Hematopoietic multipotent progenitor cell treated with erythropoietin and hydrocortisone succinate and interleukin-3 and kit ligand, for 4 days (in vitro differentiated cells): ENCODE measurements around the gene IL21R.

Experiments
- DNase-seq: peaks from one replicate; pipeline ENCODE4 v3.0.0-alpha.2; 2015

Gene IL21R

DNA sequence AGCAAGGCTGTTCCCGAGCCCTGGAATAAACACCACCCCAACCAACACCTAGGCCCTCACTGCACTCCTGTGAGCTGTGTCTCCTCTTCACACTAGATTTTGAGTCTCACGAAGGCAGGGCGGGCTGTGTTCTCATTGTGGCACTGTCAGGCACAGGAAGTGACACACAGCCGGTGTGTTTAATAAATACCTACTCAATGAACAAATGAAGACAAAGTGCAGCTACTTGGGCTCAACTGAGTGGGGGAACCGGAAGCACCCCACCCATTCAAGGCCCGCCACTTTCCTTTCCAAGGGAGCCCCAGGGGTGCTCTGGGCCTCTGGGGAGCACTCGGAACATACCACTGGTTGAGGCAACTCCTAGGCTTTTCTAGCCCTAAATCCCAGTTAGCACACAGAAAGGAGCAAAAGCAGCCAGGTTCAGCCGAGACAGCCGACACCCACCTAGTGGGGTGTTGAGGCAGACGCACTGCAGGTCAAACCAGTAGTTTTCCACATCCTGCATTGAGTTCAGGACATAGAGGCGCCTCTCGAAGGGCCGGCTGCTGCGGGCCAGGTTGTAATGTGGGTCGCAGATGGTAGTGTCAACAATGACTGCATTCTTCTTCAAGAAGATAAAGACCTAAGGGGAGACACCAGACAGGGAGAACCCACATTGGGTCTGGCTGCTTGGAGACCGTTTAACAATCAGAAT lies 90.1 kb downstream of the IL21R start:
- no peak for DNase-seq

- DNase-seq: no peak
These were observed 90.6 kb downstream of the IL21R start for GRCh38 chr16:27492588-27492979.

DNA sequence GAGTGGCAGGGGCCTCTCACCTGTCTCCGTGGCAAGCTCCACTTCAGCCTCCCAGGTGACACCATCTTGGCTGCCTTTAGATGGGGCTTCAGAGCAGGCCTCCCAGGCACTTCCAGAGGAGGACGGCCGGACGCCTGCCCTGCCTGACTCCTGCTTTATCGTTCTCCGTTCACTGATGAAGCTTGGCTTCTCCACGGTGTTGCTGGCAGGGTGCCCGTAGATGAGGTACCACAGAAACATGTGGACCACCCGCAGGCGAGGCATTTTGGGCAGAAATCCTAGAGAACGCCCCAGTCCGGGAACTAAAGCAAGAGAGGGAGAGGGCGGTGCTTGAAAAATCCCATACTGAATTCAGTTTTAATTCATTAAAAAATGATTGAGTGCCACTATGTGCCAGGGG lies 93.2 kb downstream of the IL21R start:
- no peak for DNase-seq

DNA sequence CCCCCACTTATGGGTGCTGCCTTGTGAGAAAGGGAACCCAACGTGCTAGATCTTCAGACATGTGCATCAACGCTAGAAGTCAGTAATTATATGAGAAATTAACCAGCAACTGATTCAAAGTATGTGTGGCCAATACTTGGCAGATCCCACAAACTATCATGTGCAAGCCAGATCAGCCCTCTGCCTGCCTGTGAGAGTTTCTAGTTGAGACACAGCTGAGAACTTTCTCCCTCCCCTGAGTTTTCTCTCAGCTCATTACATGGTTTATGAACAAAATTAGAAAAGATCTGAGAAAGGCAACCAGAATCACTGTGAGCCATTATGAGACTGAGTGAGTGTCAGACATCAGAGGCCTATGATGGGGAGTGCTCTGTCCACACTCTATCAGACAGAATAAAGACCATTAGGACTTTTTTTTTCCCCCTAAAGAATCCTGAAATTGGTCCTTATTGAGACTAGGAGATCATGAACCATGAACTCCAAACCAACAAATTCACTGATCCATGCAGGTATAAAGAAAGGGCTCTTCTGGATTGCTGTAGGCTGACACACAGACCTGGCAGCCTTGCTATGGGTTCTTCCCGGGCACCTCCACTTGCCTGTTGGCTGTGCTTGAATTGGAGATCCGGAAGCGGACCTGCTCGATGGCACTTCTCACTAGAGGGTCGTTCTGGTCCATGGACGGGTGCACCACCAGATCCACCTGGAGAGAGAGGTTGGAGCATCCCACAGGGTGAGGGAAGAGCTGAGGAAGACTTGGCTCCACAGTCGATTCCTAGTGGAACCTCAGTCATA lies 96.3 kb downstream of the IL21R start:
- DNase-seq: no peak

- no peak for DNase-seq
These were observed 97.1 kb downstream of the IL21R start for GRCh38 chr16:27498916-27499658.

DNA sequence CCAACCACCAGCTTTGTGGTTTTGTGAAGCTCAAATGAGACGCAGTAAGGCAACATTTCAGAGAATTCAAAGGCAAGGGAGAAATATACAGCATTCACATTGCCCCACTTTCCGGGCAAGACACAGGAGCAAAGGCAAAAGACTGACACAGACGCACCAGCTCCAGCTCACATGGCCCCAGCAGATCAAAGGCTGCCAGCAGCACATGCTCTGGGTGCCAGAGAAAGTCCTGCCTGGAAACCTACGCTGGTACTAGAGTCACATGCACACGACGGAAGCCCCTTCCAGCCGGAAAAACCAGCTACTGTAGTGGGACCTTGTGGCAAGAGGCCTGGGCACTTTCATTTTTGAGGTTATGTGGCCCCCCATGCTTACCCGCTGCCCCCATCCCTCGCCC lies 97.7 kb downstream of the IL21R start:
- no peak for DNase-seq

GRCh38 chr16:27500801-27501200 lies 98.8 kb downstream of the IL21R start:
- no peak for DNase-seq
